H1 (cell line): Measurements from ENCODE around the gene SLC22A23. TPM values are rescaled to one million over a fixed set of nuclear protein-coding genes. Genes with fewer than 3 reads are reported as not detected.

Experiments used
- CTCF ChIA-PET: fragments of 300-600 bp; sonication (Branson Sonifier 250); formaldehyde crosslinking; loops from one replicate; lab custom pipeline; 2021; ENCODE audit not compliant: partially characterized antibody; lab: Charles Lee
- POLR2A ChIA-PET: fragments of 300-600 bp; sonication (Branson Sonifier 250); formaldehyde crosslinking; loops from one replicate; lab custom pipeline; 2021; ENCODE audit warnings: inconsistent platforms; ENCODE audit not compliant: partially characterized antibody; lab: Charles Lee
- DNase-seq, 2 experiments: peaks; one replicate each; pipeline versions ENCODE4 v3.0.0 to v3.0.0-alpha.2; 2010 to 2022; ENCODE audit warnings: low spot score in 2 of 2, low read depth in 1 of 2, mixed read lengths in 1 of 2
- FAIRE-seq: peaks from 2 replicates; lab custom pipeline; 2011; peaks lifted over from hg19 to GRCh38; lab: Jason Lieb, UNC
- H2AFZ ChIP-seq: 2 replicates; pipeline ENCODE4 v1.8.1; 2012; ENCODE audit warnings: low read length, inconsistent platforms
- H2AK5ac ChIP-seq: 2 replicates; pipeline ENCODE4 v1.6.1; 2013; ENCODE audit warnings: low read depth, low read length
- H2BK120ac ChIP-seq: replicated peaks from 2 replicates; pipeline ENCODE3; 2013; ENCODE audit warnings: low read depth, low read length, inconsistent platforms
- H2BK12ac ChIP-seq: 2 replicates; pipeline ENCODE4 v1.6.1; 2013; ENCODE audit warnings: low read depth, low read length
- H2BK15ac ChIP-seq: 2 replicates; pipeline ENCODE4 v1.6.1; 2013; ENCODE audit warnings: low read length
- H2BK20ac ChIP-seq: 2 replicates; pipeline ENCODE4 v1.6.1; 2013; ENCODE audit warnings: low read length
- H2BK5ac ChIP-seq: 2 replicates; pipeline ENCODE4 v1.6.1; 2013; ENCODE audit warnings: low read depth, low read length
- H3K14ac ChIP-seq: 2 replicates; pipeline ENCODE4 v1.6.1; 2013; ENCODE audit warnings: inconsistent platforms; ENCODE audit not compliant: insufficient read length
- H3K18ac ChIP-seq: 2 replicates; pipeline ENCODE4 v1.6.1; 2013; ENCODE audit warnings: low read length; ENCODE audit errors: extremely low read depth
- H3K23ac ChIP-seq: 2 replicates; pipeline ENCODE4 v1.6.1; 2013; ENCODE audit warnings: inconsistent platforms; ENCODE audit not compliant: insufficient read length
- H3K23me2 ChIP-seq: 2 replicates; pipeline ENCODE4 v1.6.1; 2013; ENCODE audit warnings: low read depth, low read length
- H3K27ac ChIP-seq: 2 replicates; pipeline ENCODE4 v1.6.1; 2011; ENCODE audit warnings: low read depth, low read length, inconsistent platforms
- H3K27me3 ChIP-seq, 4 experiments: replicated peaks in 1 of 4; 1 replicate in 1 of 4; 2 replicates in 3 of 4; pipeline versions ENCODE4 v1.6.1 to v1.8.1; 2011 to 2013; ENCODE audit warnings: low read length in 3 of 4, mild to moderate bottlenecking in 3 of 4, inconsistent platforms in 2 of 4, mixed read lengths in 2 of 4, moderate library complexity in 1 of 4; ENCODE audit not compliant: control insufficient read depth in 3 of 4, insufficient read depth in 3 of 4; ENCODE audit errors: extremely low read depth in 1 of 4
- H3K36me3 ChIP-seq, 4 experiments: 2 replicates each; pipeline versions ENCODE4 v1.6.1 to v1.8.1; 2011 to 2013; ENCODE audit warnings: mild to moderate bottlenecking in 4 of 4, low read length in 3 of 4, moderate library complexity in 2 of 4, control low read depth in 1 of 4, inconsistent platforms in 1 of 4; ENCODE audit not compliant: insufficient read depth in 4 of 4, control insufficient read depth in 2 of 4
- H3K4ac ChIP-seq: replicated peaks from 2 replicates; pipeline ENCODE3; 2013; ENCODE audit warnings: low read length, low read depth, mixed read lengths, inconsistent platforms; ENCODE audit not compliant: insufficient read length
- H3K4me1 ChIP-seq, 4 experiments: replicated peaks in 1 of 4; 1 replicate in 1 of 4; 2 replicates in 3 of 4; pipeline versions ENCODE4 v1.6.1 to v1.8.1; 2011 to 2013; ENCODE audit warnings: low read length in 3 of 4, inconsistent platforms in 2 of 4, mixed read lengths in 1 of 4; ENCODE audit not compliant: insufficient read depth in 4 of 4, control insufficient read depth in 3 of 4
- H3K4me2 ChIP-seq, 2 experiments: 2 replicates each; pipeline versions ENCODE4 v1.6.1 to v1.8.1; 2011 to 2013; ENCODE audit warnings: low read depth in 2 of 2, low read length in 2 of 2, control low read depth in 1 of 2, inconsistent platforms in 1 of 2, mild to moderate bottlenecking in 1 of 2; ENCODE audit not compliant: insufficient read depth in 1 of 2
- H3K4me3 ChIP-seq, 4 experiments: fragments of 200-600, 300-600 bp in 1 of 4; sonication (generic), shearing (Covaris generic), sonication (Bioruptor Twin) in 1 of 4; 2 replicates each; pipeline versions ENCODE4 v1.5.1 to v1.8.1; 2011 to 2016; ENCODE audit warnings: low read length in 4 of 4, low read depth in 3 of 4, control low read depth in 2 of 4, inconsistent platforms in 2 of 4, mild to moderate bottlenecking in 2 of 4, mixed read lengths in 1 of 4, moderate library complexity in 1 of 4; ENCODE audit not compliant: insufficient read depth in 2 of 4; ENCODE audit errors: extremely low read depth in 1 of 4
- H3K56ac ChIP-seq: replicated peaks from 2 replicates; pipeline ENCODE3; 2013; ENCODE audit warnings: low read depth, mild to moderate bottlenecking, mixed read lengths, low read length, inconsistent platforms; ENCODE audit not compliant: insufficient read length
- H3K79me1 ChIP-seq: 2 replicates; pipeline ENCODE4 v1.6.1; 2013; ENCODE audit warnings: low read depth, low read length, control low read depth
- H3K79me2 ChIP-seq, 2 experiments: 2 replicates each; pipeline versions ENCODE4 v1.6.1 to v1.8.1; 2012 to 2013; ENCODE audit warnings: low read length in 2 of 2, mild to moderate bottlenecking in 2 of 2, inconsistent platforms in 1 of 2; ENCODE audit not compliant: insufficient read depth in 2 of 2, control insufficient read depth in 1 of 2
- H3K9ac ChIP-seq, 4 experiments: replicated peaks in 1 of 4; 1 replicate in 1 of 4; 2 replicates in 3 of 4; pipeline versions ENCODE4 v1.6.1 to v1.8.1; 2011 to 2013; ENCODE audit warnings: low read depth in 3 of 4, low read length in 3 of 4, control low read depth in 2 of 4, mild to moderate bottlenecking in 2 of 4, moderate library complexity in 2 of 4, inconsistent platforms in 1 of 4; ENCODE audit errors: extremely low read depth in 1 of 4
- H3K9me3 ChIP-seq, 2 experiments: 2 replicates each; pipeline versions ENCODE4 v1.6.1 to v1.8.1; 2012 to 2013; ENCODE audit warnings: mild to moderate bottlenecking in 2 of 2, moderate library complexity in 2 of 2, control low read depth in 1 of 2, inconsistent platforms in 1 of 2, low read depth in 1 of 2, low read length in 1 of 2, mixed read lengths in 1 of 2; ENCODE audit not compliant: insufficient read depth in 2 of 2
- H4K20me1 ChIP-seq, 2 experiments: replicated peaks in 1 of 2; 2 replicates each; pipeline versions ENCODE3 to v1.8.1; 2011 to 2013; ENCODE audit warnings: inconsistent platforms in 2 of 2, low read length in 2 of 2, mild to moderate bottlenecking in 1 of 2; ENCODE audit not compliant: insufficient read depth in 2 of 2, control insufficient read depth in 1 of 2
- H4K5ac ChIP-seq: 2 replicates; pipeline ENCODE4 v1.6.1; 2013; ENCODE audit warnings: low read length, low read depth, mixed read lengths, inconsistent platforms; ENCODE audit not compliant: insufficient read length
- H4K8ac ChIP-seq: 2 replicates; pipeline ENCODE4 v1.8.0; 2013; ENCODE audit warnings: mild to moderate bottlenecking, moderate library complexity, low read length, inconsistent platforms; ENCODE audit not compliant: insufficient read depth; ENCODE audit errors: extremely low read depth
- H4K91ac ChIP-seq: replicated peaks from 2 replicates; pipeline ENCODE3; 2013; ENCODE audit warnings: low read length, mixed read lengths, inconsistent platforms; ENCODE audit not compliant: insufficient read length
- WGBS, 2 experiments: shearing (Covaris generic) in 1 of 2; methylation state at CpG; one replicate each; pipeline versions ENCODE4 v1.1.6 to v1.1.7; 2013 to 2015; ENCODE audit warnings: low lambda C conversion rate in 2 of 2, mixed read lengths in 2 of 2, inconsistent platforms in 1 of 2, low coverage in 1 of 2, missing lambda C conversion rate in 1 of 2; ENCODE audit not compliant: insufficient replicate concordance in 2 of 2, insufficient coverage in 1 of 2, insufficient read length in 1 of 2; ENCODE audit errors: extremely low coverage in 1 of 2, missing lambda C conversion rate in 1 of 2; 5-methylcytosine and 5-hydroxymethylcytosine counted together
- polyA plus RNA-seq, 7 experiments: library from polyadenylated mRNA; depleted of rRNA in 3 of 7; stranded (reverse) in 5 of 7; unstranded in 2 of 7; fragments of >200 nt in 5 of 7; fragments of 200-250 nt in 2 of 7; gene quantifications; 1 replicate in 5 of 7; 2 replicates in 1 of 7; 4 replicates in 1 of 7; pipeline versions ENCODE4 v1.2.1 to v1.2.3, GENCODE V29; 2011 to 2013; ENCODE audit warnings: missing spikeins in 2 of 7, mixed read lengths in 2 of 7
- total RNA-seq: library from RNA; stranded (reverse); fragmentation: NEBNext Ultra II Directional; extraction: Animal tissue kit (Norgen Biotek cat#: 25700); gene quantifications from 2 replicates; pipeline ENCODE4 v1.2.1, GENCODE V29; 2021

Gene SLC22A23
- total and polyA plus RNA-seq, 2 of the 8 experiments (the other 6 are each of a cell fraction or from before 2014, with no cell fraction given) = 9.9 to 38.4 TPM

- H3K4me2 ChIP-seq = no peak overlapping the region
- no peak overlapping the region; the same call in 1 of the 2 replicates for H4K8ac ChIP-seq
- H3K18ac ChIP-seq = no peak overlapping the region
- no peak overlapping the region for H4K5ac ChIP-seq
- H2BK12ac ChIP-seq = no peak overlapping the region
- peaks cover 0 to 5% (median 3%) of the 10 kb centered on the region in 4 experiments; a peak in 4 of 7 replicates for H3K4me1 ChIP-seq
- H2BK20ac ChIP-seq = no peak overlapping the region
- DNase-seq (no peak), FAIRE-seq (no peak)
- H3K56ac ChIP-seq = no peak overlapping the region
- no peak overlapping the region for H3K4me3 ChIP-seq
- H3K9ac ChIP-seq = no peak overlapping the region
- 0 out of 2 replicates have a peak overlapping the region, but pooled peaks have one; percentile 31 for H2BK5ac ChIP-seq
- ChIA-PET POLR2A (no interaction called here), CTCF (interaction anchor here (1.8 to 4.0 kb wide), 6 partner anchors 12 to 74 kb away, joined by 5 to 20 read pairs (median 12); no protein-coding TSS in a partner anchor)
- H3K79me2 ChIP-seq = no peaks in the 10 kb centered on the region; a peak in 1 of 4 replicates
- WGBS, 2 experiments = 90% methylated on average over 5 of the region's 5 CpGs; no CpG with 5 or more reads in 1 of the 2 experiments
- no peaks in the 10 kb centered on the region; the same call in 1 of the 2 replicates for H3K79me1 ChIP-seq
- no peak overlapping the region for H2BK15ac ChIP-seq
- no peak overlapping the region for H4K91ac ChIP-seq
- no peak overlapping the region for H2AFZ ChIP-seq
- peaks cover 0 to 3% of the 10 kb centered on the region in 2 experiments for H4K20me1 ChIP-seq
- H3K23me2 ChIP-seq = no peaks in the 10 kb centered on the region
- H3K4ac ChIP-seq = no peak overlapping the region
- H3K14ac ChIP-seq = no peak overlapping the region
- no peak overlapping the region for H2AK5ac ChIP-seq
- H3K9me3 ChIP-seq = no peaks in the 10 kb centered on the region
- H3K27ac ChIP-seq = no peak overlapping the region
- no peak overlapping the region for H3K23ac ChIP-seq
- H3K36me3 ChIP-seq = no peaks in the 10 kb centered on the region
- peaks cover 0 to 2% (median 0%) of the 10 kb centered on the region in 4 experiments; a peak in 1 of 7 replicates for H3K27me3 ChIP-seq
- no peak overlapping the region for H2BK120ac ChIP-seq
These were observed 86.9 kb downstream of the SLC22A23 start for GRCh38 chr6:3369985-3370360.
